ENCODE data around the gene RAB4A. TPM values are rescaled to one million over a fixed set of nuclear protein-coding genes. Genes with fewer than 3 reads are reported as not detected.

RAB4A gene
- polyA plus RNA-seq, 1 donor from 2014 or later: 49.8 TPM

DNA sequence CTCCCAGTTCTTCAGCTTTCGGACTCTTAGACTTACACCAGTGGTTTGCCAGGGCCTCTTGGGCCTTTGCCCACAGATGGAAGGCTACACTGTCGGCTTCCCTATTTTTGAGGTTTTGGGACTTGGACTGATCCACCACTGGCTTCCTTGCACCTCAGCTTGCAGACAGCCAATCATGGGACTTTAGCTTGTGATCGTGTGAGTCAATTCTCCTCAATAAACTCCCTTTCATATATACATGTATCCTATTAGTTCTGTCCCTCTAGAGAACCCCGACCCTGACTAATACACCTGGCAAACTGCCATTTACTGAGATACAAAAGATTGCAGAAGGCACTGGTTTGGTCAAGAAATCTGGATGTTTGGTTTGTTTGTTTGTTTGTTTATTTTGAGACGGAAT, 6.4 kb upstream of the RAB4A start:
- Histone ChIP-seq H3K27ac (ENCODE audit: low read length) (no peak overlapping the region), H3K9ac (ENCODE audit: low read length) (no peak overlapping the region), H3K79me2 (replicated peaks; ENCODE audit: insufficient read depth, low read length) (no peaks in the 10 kb centered on the region), H4K20me1 (ENCODE audit: insufficient read depth) (no peaks in the 10 kb centered on the region), H3K27me3 (ENCODE audit: insufficient read depth, low read depth, low read length) (no peaks in the 10 kb centered on the region), H2AFZ (ENCODE audit: low read depth, low read length) (no peak overlapping the region), H3K9me2 (ENCODE audit: insufficient read depth, low read length) (no peaks in the 10 kb centered on the region), H3K36me3 (ENCODE audit: insufficient read depth, low read length) (no peaks in the 10 kb centered on the region), H3K9me3 (ENCODE audit: low read length) (no peaks in the 10 kb centered on the region), H3K4me3 (ENCODE audit: low read length) (no peak overlapping the region), H3K4me2 (ENCODE audit: low read length) (no peak overlapping the region), H3F3A (ENCODE audit: insufficient read depth, low read length, poor library complexity, severe bottlenecking) (no peaks in the 10 kb centered on the region)
- no peak for TF ChIP-seq MXI1 (conservative IDR thresholded peaks at IDR 0.05; ENCODE audit: poor library complexity, severe bottlenecking)
- TF ChIP-seq RAD21 (conservative IDR thresholded peaks at IDR 0.05): no peak
- no peak for TF ChIP-seq EZH2 (IDR thresholded peaks at IDR 0.05; ENCODE audit: borderline replicate concordance, insufficient read depth, low read length, poor library complexity, severe bottlenecking)
- no peak for TF ChIP-seq SMC3 (conservative IDR thresholded peaks at IDR 0.05; ENCODE audit: poor library complexity)
- TF ChIP-seq REST (IDR thresholded peaks at IDR 0.05; ENCODE audit: borderline replicate concordance): no peak
- no peak for TF ChIP-seq EP300 (conservative IDR thresholded peaks at IDR 0.05; ENCODE audit: poor library complexity, severe bottlenecking)
- TF ChIP-seq POLR2AphosphoS5 (IDR thresholded peaks at IDR 0.05): no peak
- TF ChIP-seq CTCF (IDR thresholded peaks at IDR 0.05; ENCODE audit: poor library complexity, severe bottlenecking): no peak
- TF ChIP-seq TAF1 (IDR thresholded peaks at IDR 0.05; ENCODE audit: low read depth): no peak

GRCh38 chr1:229266274-229266673, 4.6 kb upstream of the RAB4A start:
- no peak overlapping the region for H3K4me2 ChIP-seq (ENCODE audit: low read length)
- no peak for TF ChIP-seq TAF1 (IDR thresholded peaks at IDR 0.05; ENCODE audit: low read depth)
- TF ChIP-seq CTCF (IDR thresholded peaks at IDR 0.05; ENCODE audit: poor library complexity, severe bottlenecking): no peak
- no peak for TF ChIP-seq EZH2 (IDR thresholded peaks at IDR 0.05; ENCODE audit: borderline replicate concordance, insufficient read depth, low read length, poor library complexity, severe bottlenecking)
- no peak for TF ChIP-seq RAD21 (conservative IDR thresholded peaks at IDR 0.05)
- TF ChIP-seq MXI1 (conservative IDR thresholded peaks at IDR 0.05; ENCODE audit: poor library complexity, severe bottlenecking): no peak
- no peak for TF ChIP-seq EP300 (conservative IDR thresholded peaks at IDR 0.05; ENCODE audit: poor library complexity, severe bottlenecking)
- TF ChIP-seq REST (IDR thresholded peaks at IDR 0.05; ENCODE audit: borderline replicate concordance): no peak
- TF ChIP-seq SMC3 (conservative IDR thresholded peaks at IDR 0.05; ENCODE audit: poor library complexity): no peak
- TF ChIP-seq POLR2AphosphoS5 (IDR thresholded peaks at IDR 0.05): no peak
- H3K4me3 ChIP-seq (ENCODE audit: low read length): no peak overlapping the region
- H4K20me1 ChIP-seq (ENCODE audit: insufficient read depth): no peaks in the 10 kb centered on the region
- H2AFZ ChIP-seq (ENCODE audit: low read depth, low read length): no peak overlapping the region
- no peak overlapping the region for H3K9ac ChIP-seq (ENCODE audit: low read length)
- no peaks in the 10 kb centered on the region for H3K79me2 ChIP-seq (replicated peaks; ENCODE audit: insufficient read depth, low read length)
- no peaks in the 10 kb centered on the region for H3F3A ChIP-seq (ENCODE audit: insufficient read depth, low read length, poor library complexity, severe bottlenecking)
- no peaks in the 10 kb centered on the region for H3K9me2 ChIP-seq (ENCODE audit: insufficient read depth, low read length)
- no peaks in the 10 kb centered on the region for H3K9me3 ChIP-seq (ENCODE audit: low read length)
- H3K36me3 ChIP-seq (ENCODE audit: insufficient read depth, low read length): no peaks in the 10 kb centered on the region
- H3K27me3 ChIP-seq (ENCODE audit: insufficient read depth, low read depth, low read length): no peaks in the 10 kb centered on the region
- no peak overlapping the region for H3K27ac ChIP-seq (ENCODE audit: low read length)

Data from neural cell (in vitro differentiated cells).